Astrocyte (in vitro differentiated cells and primary cell): ENCODE results near the gene CELF2.

Source experiments
- CTCF ChIP-seq: IDR thresholded peaks from 2 replicates; pipeline ENCODE4 v1.5.1; 2011; ENCODE audit warnings: low read depth, mild to moderate bottlenecking, inconsistent platforms, low read length, moderate library complexity; ENCODE audit not compliant: insufficient read depth
- EZH2 ChIP-seq: IDR thresholded peaks from 2 replicates; pipeline ENCODE4 v1.6.1; 2012; ENCODE audit warnings: mild to moderate bottlenecking, low read length, inconsistent platforms; ENCODE audit not compliant: insufficient read depth

GRCh38 chr10:11354823-11355222 lies 337.2 kb downstream of the CELF2 start:
- TF ChIP-seq CTCF (no peak), EZH2 (no peak)
